GM12873 (cell line): ENCODE results near the gene BEAN1.

Source experiments
- TF ChIP-seq, protein P1 (sequence below): IDR thresholded peaks from 2 replicates; pipeline ENCODE4 v1.5.1; 2012; ENCODE audit warnings: low read depth, mild to moderate bottlenecking, moderate library complexity, low read length, control low read depth; ENCODE audit not compliant: insufficient read depth; ENCODE audit errors: missing control alignments

The BEAN1 gene

GRCh38 chr16:66438536-66438935 is 11.4 kb downstream of the BEAN1 start:
- TF ChIP-seq, protein P1, sequence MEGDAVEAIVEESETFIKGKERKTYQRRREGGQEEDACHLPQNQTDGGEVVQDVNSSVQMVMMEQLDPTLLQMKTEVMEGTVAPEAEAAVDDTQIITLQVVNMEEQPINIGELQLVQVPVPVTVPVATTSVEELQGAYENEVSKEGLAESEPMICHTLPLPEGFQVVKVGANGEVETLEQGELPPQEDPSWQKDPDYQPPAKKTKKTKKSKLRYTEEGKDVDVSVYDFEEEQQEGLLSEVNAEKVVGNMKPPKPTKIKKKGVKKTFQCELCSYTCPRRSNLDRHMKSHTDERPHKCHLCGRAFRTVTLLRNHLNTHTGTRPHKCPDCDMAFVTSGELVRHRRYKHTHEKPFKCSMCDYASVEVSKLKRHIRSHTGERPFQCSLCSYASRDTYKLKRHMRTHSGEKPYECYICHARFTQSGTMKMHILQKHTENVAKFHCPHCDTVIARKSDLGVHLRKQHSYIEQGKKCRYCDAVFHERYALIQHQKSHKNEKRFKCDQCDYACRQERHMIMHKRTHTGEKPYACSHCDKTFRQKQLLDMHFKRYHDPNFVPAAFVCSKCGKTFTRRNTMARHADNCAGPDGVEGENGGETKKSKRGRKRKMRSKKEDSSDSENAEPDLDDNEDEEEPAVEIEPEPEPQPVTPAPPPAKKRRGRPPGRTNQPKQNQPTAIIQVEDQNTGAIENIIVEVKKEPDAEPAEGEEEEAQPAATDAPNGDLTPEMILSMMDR: no peak

- TF ChIP-seq, protein P1: no peak
These were observed 12.1 kb downstream of the BEAN1 start for GRCh38 chr16:66439051-66439730.

DNA sequence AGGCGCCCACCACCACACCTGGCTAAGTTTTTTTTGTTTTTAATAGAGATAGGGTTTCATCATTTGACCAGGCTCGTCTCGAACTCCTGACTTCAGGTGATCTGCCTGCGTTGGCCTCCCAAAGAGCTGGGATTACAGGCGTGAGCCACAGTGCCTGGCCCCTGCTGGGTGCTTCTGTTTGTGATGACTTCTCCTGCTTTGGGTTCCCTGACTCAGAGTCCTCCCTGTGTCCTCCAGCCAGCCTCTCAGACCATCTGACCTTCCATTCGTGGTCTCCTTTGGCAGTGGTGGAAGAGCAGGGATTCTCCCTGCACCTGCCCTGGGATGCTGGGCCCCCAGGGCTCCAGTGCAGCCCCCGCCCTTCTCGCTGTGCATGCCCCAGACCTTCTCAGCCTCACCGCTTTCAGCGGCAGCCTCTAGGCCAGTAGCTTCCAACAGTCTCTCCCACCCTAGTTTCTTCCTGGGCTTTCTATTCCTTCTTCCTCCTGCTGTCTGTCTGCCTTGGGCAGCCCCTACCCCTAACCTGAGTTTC is 13.2 kb downstream of the BEAN1 start:
- TF ChIP-seq, protein P1: no peak

- TF ChIP-seq, protein P1: no peak
These were observed 13.9 kb downstream of the BEAN1 start for GRCh38 chr16:66440970-66441369.

GRCh38 chr16:66441586-66442375 is 14.7 kb downstream of the BEAN1 start:
- TF ChIP-seq, protein P1: no peak

DNA sequence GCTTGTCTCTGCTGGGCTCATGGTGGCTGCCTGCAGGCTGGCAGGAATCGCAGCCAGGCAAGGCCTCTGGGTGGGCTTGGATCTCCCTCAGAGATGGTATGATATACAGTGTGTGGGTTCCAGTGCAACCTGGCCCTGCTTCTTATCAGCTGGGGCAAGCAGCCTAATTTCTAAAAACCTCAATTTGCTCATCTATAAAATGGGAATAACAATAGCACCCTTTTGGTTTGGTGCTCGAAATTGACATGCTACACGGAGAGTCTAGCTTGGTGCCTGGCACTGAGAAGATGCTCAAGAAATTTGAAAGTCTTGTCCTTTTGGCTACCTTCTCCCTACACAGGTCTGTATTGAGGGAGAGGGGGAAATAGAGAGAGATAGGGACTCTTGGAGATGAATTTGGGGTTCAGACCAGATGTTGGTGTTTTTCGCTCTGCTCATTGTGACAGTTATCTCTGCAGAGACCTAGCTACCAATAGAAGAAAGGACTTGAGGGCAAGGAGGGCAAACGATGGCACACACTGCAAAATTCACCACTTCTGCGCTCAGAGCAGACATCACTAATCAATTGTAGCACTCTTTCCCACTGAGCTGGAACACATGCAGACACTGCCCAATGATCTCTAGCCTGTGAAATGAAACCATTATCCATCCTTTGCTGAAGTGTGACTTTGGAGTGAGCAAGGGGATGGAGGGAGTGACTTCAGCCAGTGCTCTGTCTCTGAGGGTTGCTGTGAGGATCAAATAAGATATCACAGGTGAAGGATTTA is 15.6 kb downstream of the BEAN1 start:
- TF ChIP-seq, protein P1: no peak

DNA sequence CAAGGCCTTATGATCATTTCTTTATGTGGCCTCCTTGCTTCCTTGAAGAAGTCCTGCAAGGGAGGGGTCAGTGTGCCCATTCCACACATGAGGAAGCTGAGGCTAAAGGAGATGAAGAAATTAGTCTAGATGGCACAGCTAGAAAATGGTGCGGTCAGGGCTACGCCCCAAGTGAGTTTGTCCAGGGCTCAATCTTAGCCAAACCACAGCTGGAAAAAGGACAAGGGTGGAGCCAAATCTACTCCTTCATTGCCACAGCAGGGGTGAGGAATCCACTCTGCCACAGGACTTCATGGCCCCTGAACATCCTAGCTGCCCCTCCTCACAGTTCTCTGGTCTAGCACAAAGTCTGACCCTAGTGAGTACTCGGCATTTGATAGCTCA is 16.2 kb downstream of the BEAN1 start:
- TF ChIP-seq, protein P1: no peak
